BLaER1 (cell line): ENCODE results near the gene LHPP.

ENCODE experiments used
- H3K27ac ChIP-seq: shearing (Covaris generic); formaldehyde crosslinking; 2 replicates; pipeline ENCODE4 v1.8.1; 2022
- H3K27me3 ChIP-seq: shearing (Covaris generic); formaldehyde crosslinking; 2 replicates; pipeline ENCODE4 v1.8.1; 2022
- H3K36me3 ChIP-seq: shearing (Covaris generic); formaldehyde crosslinking; 2 replicates; pipeline ENCODE4 v1.8.1; 2022
- H3K4me1 ChIP-seq: shearing (Covaris generic); formaldehyde crosslinking; 2 replicates; pipeline ENCODE4 v1.8.1; 2022
- H3K4me2 ChIP-seq: shearing (Covaris generic); formaldehyde crosslinking; 2 replicates; pipeline ENCODE4 v1.8.1; 2022
- H3K4me3 ChIP-seq: shearing (Covaris generic); formaldehyde crosslinking; 2 replicates; pipeline ENCODE4 v1.8.1; 2022
- H3K9ac ChIP-seq: shearing (Covaris generic); formaldehyde crosslinking; 2 replicates; pipeline ENCODE4 v1.8.1; 2022
- H3K9me3 ChIP-seq: shearing (Covaris generic); formaldehyde crosslinking; 2 replicates; pipeline ENCODE4 v1.8.1; 2022
- H4K20me1 ChIP-seq: shearing (Covaris generic); formaldehyde crosslinking; 2 replicates; pipeline ENCODE4 v1.8.1; 2022
- Cebpa-rat ChIP-seq: shearing (Covaris generic); IDR thresholded peaks from 2 replicates; pipeline ENCODE4 v1.8.1; 2022

LHPP gene

GRCh38 chr10:124447751-124448466 lies 13.7 kb upstream of the LHPP start:
- H3K36me3 ChIP-seq, result no peaks in the 10 kb centered on the region
- no peak overlapping the region for H3K9ac ChIP-seq
- peak overlapping the region; percentile 15; the same call in 1 of the 2 replicates for H3K4me3 ChIP-seq
- no peaks in the 10 kb centered on the region for H3K4me1 ChIP-seq
- no peak overlapping the region for H3K4me2 ChIP-seq
- peaks cover 31% of the 10 kb centered on the region for H4K20me1 ChIP-seq
- H3K27ac ChIP-seq, result no peak overlapping the region
- H3K27me3 ChIP-seq, result peaks cover 82% of the 10 kb centered on the region
- no peak for TF ChIP-seq Cebpa-rat
- H3K9me3 ChIP-seq, result peaks cover 28% of the 10 kb centered on the region

DNA sequence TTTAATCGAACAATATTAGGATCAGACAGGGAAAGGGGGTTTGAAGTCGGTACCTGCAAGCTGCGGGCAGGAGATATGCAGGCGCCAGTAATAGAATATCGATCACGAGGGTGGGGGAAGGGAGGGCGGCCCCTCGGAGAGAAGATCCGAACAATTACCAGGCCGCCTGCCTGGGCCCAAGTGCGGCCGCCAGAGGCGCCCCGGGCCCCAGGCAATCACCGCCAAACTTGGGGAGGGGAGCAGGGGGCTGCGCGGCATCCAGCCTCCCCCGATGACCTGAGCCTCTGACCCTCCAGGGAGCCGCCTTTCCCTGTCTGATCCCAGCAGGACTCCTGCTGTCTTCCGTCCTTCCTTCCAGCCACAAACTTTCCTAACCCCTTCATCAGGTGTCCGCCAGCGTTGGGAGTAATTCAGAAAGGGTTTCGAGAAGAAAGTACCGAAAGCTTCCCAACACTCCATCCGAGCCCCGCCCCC lies 12.9 kb upstream of the LHPP start:
- Histone ChIP-seq H3K27me3 (peaks cover 90% of the 10 kb centered on the region), H4K20me1 (peaks cover 31% of the 10 kb centered on the region), H3K9me3 (peaks cover 28% of the 10 kb centered on the region), H3K36me3 (no peaks in the 10 kb centered on the region), H3K4me3 (no peak overlapping the region), H3K27ac (no peak overlapping the region), H3K9ac (no peak overlapping the region), H3K4me1 (no peaks in the 10 kb centered on the region), H3K4me2 (no peak overlapping the region)
- TF ChIP-seq Cebpa-rat, result no peak

GRCh38 chr10:124449170-124450011 lies 12.2 kb upstream of the LHPP start:
- no peak overlapping the region for H3K4me3 ChIP-seq
- no peaks in the 10 kb centered on the region for H3K4me1 ChIP-seq
- H3K27me3 ChIP-seq, result peaks cover 96% of the 10 kb centered on the region
- H3K36me3 ChIP-seq, result no peaks in the 10 kb centered on the region
- H3K9ac ChIP-seq, result no peak overlapping the region
- H4K20me1 ChIP-seq, result peaks cover 31% of the 10 kb centered on the region
- peaks cover 28% of the 10 kb centered on the region for H3K9me3 ChIP-seq
- no peak for TF ChIP-seq Cebpa-rat
- no peak overlapping the region for H3K4me2 ChIP-seq
- no peak overlapping the region for H3K27ac ChIP-seq

DNA sequence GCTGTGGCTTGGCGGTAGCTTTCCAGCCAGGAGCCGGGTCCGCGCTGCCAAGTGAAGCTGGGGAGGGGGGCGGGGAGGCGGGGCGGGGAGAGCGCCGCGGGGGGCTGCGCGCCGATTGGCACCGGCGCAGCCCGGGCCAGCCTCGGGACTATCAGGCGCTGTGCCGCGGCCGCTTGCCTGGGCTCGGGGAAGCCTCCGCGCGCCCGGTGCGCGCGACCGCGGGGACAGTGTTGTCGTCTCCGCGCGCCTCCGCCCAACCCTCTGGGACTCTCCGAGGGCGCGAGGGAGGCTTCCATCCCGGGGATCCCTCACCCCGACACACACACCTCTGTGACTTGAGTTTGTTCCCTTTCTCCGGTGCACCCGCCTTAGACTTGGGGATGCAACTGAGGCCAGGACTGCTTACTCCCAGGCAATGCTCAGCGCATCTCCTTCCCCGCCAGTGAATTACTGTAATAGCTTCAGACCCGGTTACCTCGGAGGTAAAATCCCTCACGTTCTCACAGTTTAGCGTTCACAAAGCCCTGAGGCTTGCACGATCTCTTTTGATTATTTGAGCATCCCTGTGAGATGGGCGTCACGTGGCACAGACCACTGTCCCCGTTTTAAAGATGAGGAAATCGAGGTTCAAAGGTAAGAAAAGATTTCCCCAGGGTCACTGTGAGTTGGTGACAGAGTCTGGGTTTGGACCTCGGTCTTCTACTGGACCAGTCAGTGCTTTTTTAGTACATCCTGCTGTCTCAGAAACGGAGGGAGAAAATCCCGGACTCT lies 11.4 kb upstream of the LHPP start, which contains the start of gene NKX1-2:
Gene NKX1-2, minus strand, starts transcription at position 24 of the 771 bp plus-strand sequence. CDS start 92 bp downstream, outside the sequence.
- Histone ChIP-seq H3K4me1 (no peaks in the 10 kb centered on the region), H3K36me3 (no peaks in the 10 kb centered on the region), H3K9ac (no peak within 1 kb of the TSS), H3K4me3 (no peak within 1 kb of the TSS), H4K20me1 (peaks cover 31% of the 10 kb centered on the region), H3K27ac (no peak within 1 kb of the TSS), H3K9me3 (peaks cover 28% of the 10 kb centered on the region), H3K27me3 (peaks cover 96% of the 10 kb centered on the region), H3K4me2 (no peak within 1 kb of the TSS)
- no peak for TF ChIP-seq Cebpa-rat

GRCh38 chr10:124450783-124451057 lies 10.9 kb upstream of the LHPP start:
- no peak overlapping the region for H3K4me2 ChIP-seq

DNA sequence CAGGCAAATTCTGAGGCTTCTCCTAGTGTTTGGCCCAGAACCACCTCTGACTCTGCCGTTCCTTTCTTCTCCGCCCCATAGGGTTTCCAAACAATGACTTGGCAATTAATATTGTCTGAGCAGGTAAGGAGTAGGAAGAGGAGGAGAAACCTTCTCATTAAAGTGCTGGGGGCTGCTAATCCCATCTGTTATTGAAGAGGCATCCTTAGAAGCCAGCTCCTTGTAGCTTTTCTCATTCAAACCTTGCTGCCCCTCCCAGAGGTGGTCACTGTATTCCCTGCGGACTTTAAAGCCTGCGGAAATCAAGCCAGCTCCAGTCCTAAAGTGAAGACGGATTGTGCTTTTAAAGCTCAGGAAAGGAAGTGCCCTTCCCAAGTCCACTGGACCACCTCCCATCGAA lies 10.3 kb upstream of the LHPP start:
- H3K9ac ChIP-seq, result no peak overlapping the region
- no peak overlapping the region for H3K27ac ChIP-seq

More at GRCh38 chr10:124450783-124451057, 10.9 kb upstream of the LHPP start:
- H3K4me1 ChIP-seq, result no peaks in the 10 kb centered on the region
- peaks cover 28% of the 10 kb centered on the region for H3K9me3 ChIP-seq
- H3K4me3 ChIP-seq, result no peak overlapping the region
- no peak overlapping the region for H3K9ac ChIP-seq
- H3K27me3 ChIP-seq, result peaks cover 96% of the 10 kb centered on the region
- TF ChIP-seq Cebpa-rat, result no peak
- H3K27ac ChIP-seq, result no peak overlapping the region
- H4K20me1 ChIP-seq, result peaks cover 31% of the 10 kb centered on the region
- H3K36me3 ChIP-seq, result no peaks in the 10 kb centered on the region

GRCh38 chr10:124453960-124454610 lies 7.5 kb upstream of the LHPP start:
- Histone ChIP-seq H3K9ac (no peak overlapping the region), H3K27me3 (peaks cover 62% of the 10 kb centered on the region), H3K4me3 (no peak overlapping the region), H3K4me2 (no peak overlapping the region), H3K9me3 (peaks cover 6% of the 10 kb centered on the region; the same call in 1 of the 2 replicates), H4K20me1 (peaks cover 20% of the 10 kb centered on the region), H3K27ac (no peak overlapping the region), H3K36me3 (no peaks in the 10 kb centered on the region), H3K4me1 (peaks cover 13% of the 10 kb centered on the region)
- TF ChIP-seq Cebpa-rat, result no peak

More for the DNA sequence above, 10.3 kb upstream of the LHPP start:
- H3K4me3 ChIP-seq, result no peak overlapping the region
- no peak overlapping the region for H3K4me2 ChIP-seq
- H3K4me1 ChIP-seq, result peaks cover 2% of the 10 kb centered on the region
- TF ChIP-seq Cebpa-rat, result no peak
- no peaks in the 10 kb centered on the region for H3K36me3 ChIP-seq
- H3K27me3 ChIP-seq, result peaks cover 90% of the 10 kb centered on the region
- H3K9me3 ChIP-seq, result peaks cover 28% of the 10 kb centered on the region
- H4K20me1 ChIP-seq, result peaks cover 31% of the 10 kb centered on the region

GRCh38 chr10:124455441-124455840 lies 6.2 kb upstream of the LHPP start:
- H3K9ac ChIP-seq, result no peak overlapping the region
- no peak overlapping the region for H3K4me3 ChIP-seq
- no peaks in the 10 kb centered on the region for H3K36me3 ChIP-seq
- TF ChIP-seq Cebpa-rat, result no peak
- H3K27ac ChIP-seq, result no peak overlapping the region
- no peaks in the 10 kb centered on the region for H3K9me3 ChIP-seq
- H4K20me1 ChIP-seq, result peaks cover 10% of the 10 kb centered on the region; the same call in 1 of the 2 replicates
- H3K4me2 ChIP-seq, result no peak overlapping the region
- peaks cover 49% of the 10 kb centered on the region for H3K27me3 ChIP-seq
- peaks cover 13% of the 10 kb centered on the region for H3K4me1 ChIP-seq

DNA sequence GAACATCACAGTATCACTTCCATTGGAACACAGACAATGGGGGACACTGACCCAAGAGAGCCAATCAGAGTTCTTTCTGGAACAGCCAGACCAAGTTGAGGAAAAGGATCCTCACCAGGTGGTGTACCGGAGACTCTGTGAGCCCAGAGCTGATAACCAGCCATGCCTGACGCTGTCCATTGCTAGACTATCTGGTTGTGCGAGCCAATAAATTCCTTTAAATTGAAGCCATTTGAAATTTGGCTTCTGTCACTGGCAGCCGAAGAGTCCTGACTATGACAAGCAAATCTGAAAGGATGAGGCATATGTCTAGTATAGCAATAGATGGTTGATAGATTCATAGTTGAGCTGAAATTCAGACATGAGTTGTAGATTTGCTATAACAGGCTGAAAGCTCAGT lies 3.1 kb upstream of the LHPP start:
- TF ChIP-seq Cebpa-rat, result no peak
- H3K27ac ChIP-seq, result no peak overlapping the region
- H4K20me1 ChIP-seq, result no peaks in the 10 kb centered on the region
- 0 out of 2 replicates have a peak overlapping the region, but pooled peaks have one; percentile 14 for H3K4me2 ChIP-seq
- no peak overlapping the region for H3K9ac ChIP-seq
- H3K27me3 ChIP-seq, result peaks cover 19% of the 10 kb centered on the region; the same call in 1 of the 2 replicates
- no peaks in the 10 kb centered on the region for H3K9me3 ChIP-seq
- H3K36me3 ChIP-seq, result no peaks in the 10 kb centered on the region
- no peak overlapping the region for H3K4me3 ChIP-seq
- peaks cover 13% of the 10 kb centered on the region for H3K4me1 ChIP-seq
